ENCODE data around the gene ST3GAL4.
"Not testable (repeated sequence)": the region's sequence is repeated elsewhere in the genome, so short reads cannot be mapped to it uniquely, and the experiment has no call there.

Gene ST3GAL4

DNA sequence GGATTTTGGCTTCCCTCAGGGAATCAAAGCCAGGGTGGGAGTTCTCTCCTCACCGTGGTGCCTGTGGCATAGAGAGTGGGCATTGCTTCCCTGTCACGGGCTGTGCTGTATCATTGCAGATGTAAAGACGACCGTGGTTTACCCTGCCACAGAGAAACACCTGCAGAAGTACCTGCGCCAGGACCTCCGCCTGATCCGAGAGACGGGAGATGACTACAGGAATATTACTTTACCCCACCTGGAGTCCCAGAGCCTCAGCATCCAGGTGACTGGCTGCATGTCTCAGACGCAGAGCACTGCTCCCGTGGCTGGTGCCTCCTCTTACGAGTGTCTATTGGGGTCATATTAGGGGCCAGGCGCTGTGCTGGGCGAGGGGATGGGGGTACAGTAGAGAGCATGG lies 24.2 kb upstream of the ST3GAL4 start:
- DNase-seq: no peak

GRCh38 chr11:126332221-126332711 lies 23.2 kb upstream of the ST3GAL4 start:
- no peak for DNase-seq

DNA sequence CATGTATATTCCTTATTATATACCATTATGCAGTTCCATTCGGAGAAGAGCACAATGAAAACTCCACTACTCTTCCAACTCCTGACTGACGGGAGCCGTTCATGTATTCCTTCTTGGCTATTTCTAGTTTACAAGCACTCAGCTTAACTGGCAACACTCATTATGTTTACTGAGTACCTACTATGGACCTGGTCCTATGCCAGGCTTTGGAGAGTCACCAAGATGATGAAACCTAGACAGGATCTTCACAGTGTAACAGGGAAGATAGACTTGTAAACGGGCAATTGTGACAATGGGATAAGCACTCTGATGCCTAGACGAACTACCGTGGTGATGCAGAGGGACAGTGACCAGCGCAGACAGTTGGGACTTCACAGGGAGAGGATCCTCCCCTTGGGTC lies 22.3 kb upstream of the ST3GAL4 start:
- no peak for DNase-seq

GRCh38 chr11:126334659-126335462 lies 20.6 kb upstream of the ST3GAL4 start:
- no peak for DNase-seq

- no peak for DNase-seq
These were observed 20.1 kb upstream of the ST3GAL4 start for GRCh38 chr11:126335463-126335760.

GRCh38 chr11:126336138-126336541 lies 19.3 kb upstream of the ST3GAL4 start:
- DNase-seq: no peak

DNA sequence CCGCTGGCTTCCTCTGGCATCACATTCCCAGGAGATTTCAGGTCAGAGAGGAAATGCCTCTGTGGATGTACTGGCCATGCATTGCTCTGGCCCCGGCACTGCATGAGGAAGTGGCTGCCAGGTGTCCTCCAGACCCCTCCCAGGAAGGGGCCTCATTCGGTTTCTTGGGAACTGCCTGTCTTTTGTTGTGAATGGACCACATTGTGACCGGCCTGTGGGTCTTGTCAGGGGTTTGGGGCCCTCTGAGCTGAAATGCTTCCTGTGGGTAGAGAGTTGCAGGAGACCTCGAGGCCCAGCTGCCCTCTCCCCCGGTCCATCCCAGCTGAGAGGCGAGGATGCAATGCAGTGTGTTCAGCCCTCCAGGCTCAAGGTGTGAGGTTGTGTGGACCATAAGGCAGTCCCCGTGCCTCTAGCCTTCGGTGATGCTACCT lies 18.8 kb upstream of the ST3GAL4 start:
- DNase-seq: no peak

DNA sequence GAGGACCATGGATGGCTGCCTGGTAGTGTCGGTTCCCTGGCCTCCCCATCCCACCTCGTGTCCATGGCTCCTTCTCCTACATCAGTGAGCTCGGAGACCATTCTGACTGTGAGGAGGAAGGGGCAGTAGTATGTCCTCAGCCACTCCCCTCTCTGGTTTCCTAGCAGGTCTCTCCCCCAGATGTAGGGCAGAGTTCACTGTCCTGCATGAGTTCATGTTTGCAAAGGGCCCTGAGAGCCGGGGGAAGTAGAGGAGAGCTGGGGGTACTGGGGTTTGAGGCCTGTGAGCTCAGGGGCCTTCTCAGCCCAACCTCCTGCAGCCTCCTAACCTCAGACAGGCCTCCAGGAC lies 18.4 kb upstream of the ST3GAL4 start:
- no peak for DNase-seq

DNA sequence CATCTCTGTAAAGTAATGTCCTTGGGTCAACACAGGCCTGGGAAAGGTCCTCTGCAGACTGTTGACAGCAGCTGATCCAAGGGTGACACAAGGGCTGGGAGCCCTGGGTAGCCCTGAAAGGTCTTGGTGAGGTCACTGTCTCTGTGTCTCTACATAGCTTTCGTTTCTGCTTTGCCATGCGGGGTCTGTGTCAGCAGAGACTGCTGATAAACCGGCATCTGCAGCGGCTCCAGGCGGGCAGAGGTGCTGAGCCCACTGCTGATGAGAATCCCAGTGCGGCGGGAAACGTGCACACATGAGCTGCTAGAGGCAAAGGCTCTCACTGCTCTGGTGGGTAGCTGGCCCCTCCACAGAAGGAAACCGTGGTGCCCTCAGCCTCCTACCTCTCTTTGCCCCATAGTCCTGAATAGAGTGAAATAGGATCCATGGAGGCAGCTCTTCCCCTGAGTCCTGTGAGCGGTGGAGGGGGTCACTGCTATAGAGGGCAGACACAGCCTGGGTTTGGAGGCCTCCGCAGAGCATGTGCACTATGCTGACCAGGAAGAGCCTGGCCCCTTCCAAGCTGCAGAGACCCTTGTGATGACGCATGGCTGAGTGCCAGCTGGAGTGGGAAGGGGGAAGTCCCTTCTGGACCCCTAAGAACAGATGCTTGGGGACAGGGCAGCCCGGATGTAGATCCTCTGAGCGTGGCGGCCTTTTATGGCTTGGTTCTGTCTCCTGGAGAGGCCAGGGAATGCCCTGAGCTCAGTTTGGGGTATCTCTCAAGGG lies 17.8 kb upstream of the ST3GAL4 start:
- DNase-seq: no peak

GRCh38 chr11:126338346-126339055 lies 17.0 kb upstream of the ST3GAL4 start:
- no peak for DNase-seq

GRCh38 chr11:126339073-126339862 lies 16.2 kb upstream of the ST3GAL4 start:
- DNase-seq: no peak

- no peak for DNase-seq
These were observed 15.5 kb upstream of the ST3GAL4 start for GRCh38 chr11:126339863-126340434.

DNA sequence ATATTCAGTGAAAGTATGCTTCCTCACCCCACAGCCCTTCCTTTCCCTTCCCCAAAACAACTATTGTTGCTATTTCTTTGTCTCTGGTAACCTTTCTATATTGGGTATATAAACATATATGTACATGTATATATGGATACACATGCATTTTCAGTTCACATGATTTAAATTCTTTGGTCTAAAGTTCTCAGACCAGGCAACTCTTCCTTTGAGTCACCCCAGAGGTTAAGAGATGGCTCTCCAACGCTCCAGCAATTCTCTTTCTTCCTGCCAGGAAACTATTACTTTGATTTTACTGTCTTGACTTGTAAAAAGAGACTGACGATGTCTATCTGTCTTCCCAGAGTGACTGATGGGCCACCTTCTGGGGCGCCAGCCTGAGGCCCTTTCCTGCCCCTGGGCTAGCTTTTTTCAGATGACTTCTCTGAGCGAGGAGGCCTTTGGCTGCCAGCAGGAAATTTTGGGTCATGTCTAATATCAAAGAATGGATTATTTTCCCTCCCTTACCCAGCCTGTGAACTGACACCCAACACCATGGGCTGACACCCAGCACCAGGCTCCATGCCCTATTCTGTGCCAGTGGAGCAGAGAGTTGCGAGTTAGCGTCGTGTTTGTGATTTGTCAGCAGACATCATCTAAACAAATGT lies 14.4 kb upstream of the ST3GAL4 start:
- no peak for DNase-seq

DNA sequence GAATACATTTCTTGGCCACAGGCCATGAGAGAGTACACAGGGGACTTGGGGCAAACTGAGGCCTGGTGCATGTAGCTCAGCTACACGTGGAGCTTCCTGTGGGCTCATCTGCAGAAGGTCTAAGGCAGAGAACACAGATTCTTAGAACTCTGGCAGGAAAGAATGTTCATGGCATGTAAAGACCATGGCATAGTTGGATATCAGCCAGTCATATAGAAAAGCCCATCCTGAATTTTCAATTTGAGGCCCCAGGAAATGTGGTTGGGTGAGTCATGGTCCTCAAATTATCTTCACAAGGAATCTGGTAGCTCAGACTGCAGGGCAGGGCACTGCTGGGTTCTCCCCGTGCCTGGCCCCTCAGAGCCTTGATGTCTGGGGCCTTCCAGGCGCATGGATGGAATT lies 13.7 kb upstream of the ST3GAL4 start:
- DNase-seq: no peak

DNA sequence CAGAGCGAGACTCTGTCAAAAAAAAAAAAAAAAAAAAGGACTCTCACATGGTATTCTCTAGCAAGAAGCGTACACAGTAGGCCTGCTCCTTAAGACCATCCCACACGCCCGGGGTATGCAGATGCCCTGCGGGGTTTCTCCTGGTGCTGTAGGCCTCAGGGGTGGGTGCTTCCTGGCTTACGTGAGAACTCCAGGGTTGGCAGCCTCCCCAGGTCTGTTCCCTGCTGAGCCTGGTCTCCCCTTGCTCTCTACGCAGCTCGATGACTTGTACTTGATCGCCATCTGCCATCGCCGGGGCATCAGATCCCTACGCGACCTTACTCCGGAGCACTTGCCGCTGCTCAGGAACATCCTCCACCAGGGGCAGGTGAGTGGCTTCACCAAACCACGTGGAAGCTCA lies 12.4 kb upstream of the ST3GAL4 start:
- no peak for DNase-seq

GRCh38 chr11:126344141-126345080 lies 11.1 kb upstream of the ST3GAL4 start:
- DNase-seq: no peak

DNA sequence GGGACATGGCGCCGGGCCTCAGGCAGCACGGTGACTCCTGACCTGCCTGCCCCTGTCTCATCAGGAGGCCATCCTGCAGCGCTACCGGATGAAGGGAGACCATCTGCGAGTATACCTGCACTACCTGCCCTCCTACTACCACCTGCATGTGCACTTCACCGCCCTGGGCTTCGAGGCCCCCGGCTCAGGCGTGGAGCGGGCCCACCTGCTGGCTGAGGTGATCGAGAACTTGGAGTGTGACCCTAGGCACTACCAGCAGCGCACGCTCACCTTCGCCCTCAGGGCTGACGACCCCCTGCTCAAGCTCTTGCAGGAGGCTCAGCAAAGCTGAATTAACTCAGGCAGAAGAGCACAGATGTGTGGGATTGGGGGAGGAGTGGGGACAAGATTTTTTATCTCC lies 10.2 kb upstream of the ST3GAL4 start:
- DNase-seq: no peak

GRCh38 chr11:126345759-126346585 lies 9.5 kb upstream of the ST3GAL4 start:
- no peak for DNase-seq

- DNase-seq: no peak
These were observed 8.9 kb upstream of the ST3GAL4 start for GRCh38 chr11:126346586-126346940.

DNA sequence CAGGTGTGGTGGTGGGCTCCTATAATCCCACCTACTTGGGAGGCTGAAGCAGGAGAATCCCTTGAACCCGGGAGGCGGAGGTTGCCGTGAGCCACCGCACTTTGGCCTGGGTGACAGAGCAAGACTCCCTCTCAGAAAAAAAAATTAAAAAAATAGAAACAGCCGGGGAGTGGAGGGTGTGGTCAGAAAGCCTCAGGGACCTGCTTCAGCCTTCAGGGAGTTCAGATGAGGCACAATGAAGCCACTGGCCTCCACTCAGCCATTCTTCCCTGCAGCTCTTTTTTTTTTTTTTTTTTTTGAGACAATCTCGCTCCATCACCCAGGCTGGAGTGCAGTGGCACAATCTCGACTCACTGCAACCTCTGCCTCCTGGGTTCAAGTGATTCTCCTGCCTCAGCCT lies 8.5 kb upstream of the ST3GAL4 start:
- not testable (repeated sequence) for DNase-seq
